Esophagus muscularis mucosa (tissue), 4 donors: Measurements from ENCODE around the gene CCR3. TPM values are rescaled to one million over a fixed set of nuclear protein-coding genes. Genes with fewer than 3 reads are reported as not detected.

Source experiments
- DNase-seq: peaks from one replicate; pipeline ENCODE4 v3.0.0-alpha.2; 2017; ENCODE audit errors: extremely low spot score
- H3K27ac ChIP-seq, 4 donors: fragments of 200-600 bp; sonication (generic); replicated peaks in 1 of 4; 1 replicate in 3 of 4; 2 replicates in 1 of 4; pipeline ENCODE4 v1.5.1; 2016 to 2019; ENCODE audit warnings: mild to moderate bottlenecking in 1 of 4
- H3K27me3 ChIP-seq, 4 donors: fragments of 200-600 bp; sonication (generic); one replicate each; pipeline versions ENCODE4 v1.5.1 to v1.6.0; 2016 to 2019
- H3K36me3 ChIP-seq, 4 donors: fragments of 200-600 bp; sonication (generic); one replicate each; pipeline ENCODE4 v1.5.1; 2016 to 2019
- H3K4me1 ChIP-seq, 4 donors: fragments of 200-600 bp; sonication (generic); one replicate each; pipeline ENCODE4 v1.5.1; 2016 to 2019
- H3K4me3 ChIP-seq, 4 donors: fragments of 200-600 bp; sonication (generic); 1 replicate in 2 of 4; 2 replicates in 2 of 4; pipeline ENCODE4 v1.5.1; 2016 to 2019; ENCODE audit warnings: mild to moderate bottlenecking in 4 of 4, moderate library complexity in 1 of 4
- H3K9me3 ChIP-seq, 4 donors: fragments of 200-600 bp; sonication (generic); 1 replicate in 3 of 4; 2 replicates in 1 of 4; pipeline ENCODE4 v1.5.1; 2016 to 2019
- CTCF ChIP-seq, 3 experiments: fragments of 200-600 bp in 2 of 3; fragments of 450-650 bp in 1 of 3; sonication (generic) in 2 of 3; IDR thresholded peaks; one replicate each; pipeline ENCODE4 v1.5.1; 2017 to 2019; ENCODE audit warnings: antibody characterized with exemption in 3 of 3, mild to moderate bottlenecking in 2 of 3, moderate library complexity in 1 of 3
- EP300 ChIP-seq: sonication (generic); formaldehyde crosslinking; IDR thresholded peaks from one replicate; pipeline ENCODE4 v1.6.1; 2017; ENCODE audit warnings: antibody characterized with exemption
- POLR2A ChIP-seq: fragments of 450-650 bp; IDR thresholded peaks from one replicate; pipeline ENCODE4 v1.6.1; 2017; ENCODE audit warnings: antibody characterized with exemption, moderate library complexity, mild to moderate bottlenecking, low read depth
- POLR2AphosphoS5 ChIP-seq, 2 donors: sonication (generic); formaldehyde crosslinking; IDR thresholded peaks; one replicate each; pipeline ENCODE4 v1.6.1; 2017; ENCODE audit warnings: antibody characterized with exemption in 2 of 2
- WGBS: methylation state at CpG from one replicate; pipeline ENCODE4 v1.1.5; 2018; 5-methylcytosine and 5-hydroxymethylcytosine counted together
- intact Hi-C: fragments of 100-400 bp; cut with DNase I; formaldehyde crosslinking; loops from one replicate; pipeline ENCODE4 v1.15.1; 2023
- total RNA-seq, 4 donors: library from RNA; depleted of rRNA; stranded (reverse); fragments of >200 nt; gene quantifications; one replicate each; pipeline versions ENCODE4 v1.1.0 to v1.2.1, GENCODE V29; 2016

The CCR3 gene
- total RNA-seq, 4 donors from 2014 or later = not detected

- Histone ChIP-seq H3K9me3 (peaks cover 0 to 33% (median 14%) of the 10 kb centered on the region in 4 donors), H3K36me3 (no peaks in the 10 kb centered on the region), H3K27ac (no peak overlapping the region), H3K27me3 (no peaks in the 10 kb centered on the region), H3K4me1 (no peaks in the 10 kb centered on the region), H3K4me3 (no peak overlapping the region)
- no peak for DNase-seq
- WGBS = 83% methylated on average over 7 of the region's 7 CpGs
- no peak for TF ChIP-seq EP300
- no peak for TF ChIP-seq POLR2A
- TF ChIP-seq CTCF (IDR thresholded peaks at IDR 0.05) = no peak
- intact Hi-C loops = no loop called here
These were observed 45.9 kb upstream of the CCR3 start for GRCh38 chr3:46196261-46196957.

DNA sequence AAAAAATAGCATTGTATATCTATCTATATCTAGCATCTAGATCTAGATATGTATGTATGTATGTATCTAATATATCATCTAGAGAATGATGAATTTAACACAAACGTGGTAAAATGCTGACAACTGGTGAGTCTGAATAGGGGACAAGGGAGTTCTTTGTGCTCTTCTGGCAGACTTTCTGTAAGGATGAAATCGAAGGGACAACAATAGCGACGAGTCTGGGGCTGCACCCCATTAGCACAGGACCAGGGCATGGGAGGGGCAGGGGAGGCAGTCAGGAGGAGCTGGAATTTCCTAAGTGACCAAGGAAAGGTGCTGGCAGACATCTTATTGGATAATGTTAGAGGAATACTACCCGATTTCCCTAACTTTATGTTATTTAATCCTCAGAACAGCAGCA lies 42.0 kb upstream of the CCR3 start:
- Histone ChIP-seq H3K9me3 (peaks cover 0 to 12% (median 1%) of the 10 kb centered on the region in 4 donors), H3K27ac (no peak overlapping the region), H3K4me1 (no peaks in the 10 kb centered on the region), H3K27me3 (no peaks in the 10 kb centered on the region), H3K36me3 (no peaks in the 10 kb centered on the region), H3K4me3 (no peak overlapping the region)
- intact Hi-C loops = no loop called here
- TF ChIP-seq CTCF (IDR thresholded peaks at IDR 0.05) (no peak), POLR2AphosphoS5 (IDR thresholded peaks at IDR 0.05) (no peak), EP300 (no peak), POLR2A (no peak)
- DNase-seq = peak; percentile 60
- WGBS = 73% methylated on average over 5 of the region's 5 CpGs

DNA sequence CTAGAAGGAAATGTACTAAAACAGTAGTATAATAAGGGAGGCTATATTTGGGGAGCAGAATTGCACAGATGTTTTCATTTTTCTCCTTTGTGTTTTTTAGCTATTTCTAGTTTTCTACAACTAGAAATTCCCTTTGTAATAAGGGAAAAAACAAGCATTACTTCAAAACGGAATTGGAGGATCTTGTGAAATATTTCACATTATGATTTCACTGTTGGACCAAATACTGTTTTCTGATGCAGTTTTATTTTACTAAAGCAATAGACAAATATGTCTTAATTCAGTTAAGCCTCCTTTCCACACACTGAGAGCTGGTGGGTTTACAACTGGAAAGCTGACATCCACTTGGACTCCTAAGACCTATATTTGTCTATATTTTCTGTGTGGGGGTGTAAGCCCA lies 41.5 kb upstream of the CCR3 start:
- Histone ChIP-seq H3K4me3 (no peak overlapping the region), H3K27me3 (no peaks in the 10 kb centered on the region), H3K4me1 (no peaks in the 10 kb centered on the region), H3K27ac (peak overlapping the region in 1 of 4 donors; percentile 55), H3K36me3 (no peaks in the 10 kb centered on the region), H3K9me3 (peaks cover 0 to 7% (median 0%) of the 10 kb centered on the region in 4 donors)
- WGBS = 51% methylated on average over 1 of the region's 1 CpG
- TF ChIP-seq POLR2A = no peak
- TF ChIP-seq EP300 = no peak
- no peak for TF ChIP-seq CTCF (IDR thresholded peaks at IDR 0.05)
- TF ChIP-seq POLR2AphosphoS5 (IDR thresholded peaks at IDR 0.05) = no peak
- DNase-seq = no peak
- intact Hi-C loops = no loop called here

DNA sequence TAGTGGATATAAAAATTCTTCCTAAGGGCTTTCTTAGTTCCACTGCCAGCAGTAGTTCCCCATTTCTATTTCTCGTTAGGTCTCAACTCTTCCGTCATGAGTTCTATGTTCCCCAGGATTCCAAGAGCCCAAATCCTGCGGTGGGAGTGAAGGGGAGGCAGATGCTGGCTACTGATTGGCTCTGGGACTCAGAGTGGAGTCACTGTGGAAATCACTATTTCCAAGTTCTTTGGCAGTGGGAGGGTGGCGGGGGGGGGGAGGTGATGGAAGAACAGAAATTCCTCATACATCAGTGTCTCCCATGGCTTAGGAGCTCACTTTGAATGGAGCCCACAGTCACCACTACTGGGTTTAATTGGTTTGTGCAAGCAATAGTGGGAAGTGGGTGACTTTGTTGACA lies 39.7 kb upstream of the CCR3 start:
- intact Hi-C loops = no loop called here
- H3K27me3 ChIP-seq = no peaks in the 10 kb centered on the region
- no peaks in the 10 kb centered on the region for H3K36me3 ChIP-seq
- H3K27ac ChIP-seq = no peak overlapping the region
- peak; percentile 62 for DNase-seq
- no peak for TF ChIP-seq CTCF (IDR thresholded peaks at IDR 0.05)
- no peak for TF ChIP-seq POLR2A
- H3K4me1 ChIP-seq = no peaks in the 10 kb centered on the region
- no peak overlapping the region for H3K4me3 ChIP-seq
- 64% methylated on average over 4 of the region's 4 CpGs for WGBS
- H3K9me3 ChIP-seq = peaks cover 0 to 7% (median 0%) of the 10 kb centered on the region in 4 donors

- no peak for TF ChIP-seq CTCF (IDR thresholded peaks at IDR 0.05)
- TF ChIP-seq POLR2AphosphoS5 (IDR thresholded peaks at IDR 0.05) = no peak
- TF ChIP-seq EP300 = no peak
- TF ChIP-seq POLR2A = no peak
- DNase-seq = peak; percentile 70
- peaks cover 0 to under 1% (median 0%) of the 10 kb centered on the region in 4 donors for H3K9me3 ChIP-seq
- no peak overlapping the region for H3K27ac ChIP-seq
- no peaks in the 10 kb centered on the region for H3K4me1 ChIP-seq
- WGBS = 97% methylated on average over 12 of the region's 12 CpGs
- no peaks in the 10 kb centered on the region for H3K36me3 ChIP-seq
- no peaks in the 10 kb centered on the region for H3K27me3 ChIP-seq
- intact Hi-C loops = no loop called here
- H3K4me3 ChIP-seq = no peak overlapping the region
These were observed 38.6 kb upstream of the CCR3 start for GRCh38 chr3:46203681-46204080.
